Pons (tissue), 1 donor: ENCODE data around the gene DDX25.

Experiments
- DNase-seq: peaks from one replicate; pipeline ENCODE4 v3.0.0-alpha.2; 2016; ENCODE audit warnings: low spot score

DDX25 gene

GRCh38 chr11:125935618-125936199, 31.4 kb downstream of the DDX25 start:
- DNase-seq = no peak

GRCh38 chr11:125938418-125938817, 34.1 kb downstream of the DDX25 start:
- no peak for DNase-seq

DNA sequence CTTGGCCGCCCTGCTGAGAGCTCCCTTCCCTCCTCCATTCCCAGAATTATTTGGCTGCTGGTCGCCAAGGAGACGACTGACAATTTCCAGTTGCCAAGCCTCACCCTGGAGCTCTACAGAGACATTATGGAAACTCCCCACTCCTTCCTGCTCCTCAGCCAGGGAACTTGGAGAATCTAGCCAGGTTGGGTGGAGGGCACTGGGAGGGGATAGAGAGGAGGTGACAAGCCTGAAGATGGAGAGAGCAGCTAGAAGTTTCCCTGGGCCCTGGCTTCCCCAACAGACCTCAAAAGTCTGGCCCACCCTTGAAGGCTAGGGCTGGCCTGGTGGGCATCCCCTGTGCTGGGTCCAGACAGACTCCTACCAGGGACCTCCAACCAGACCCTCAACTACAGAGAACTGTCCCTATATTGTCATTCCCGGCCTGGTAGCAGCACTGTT, 34.8 kb downstream of the DDX25 start:
- DNase-seq = no peak

DNA sequence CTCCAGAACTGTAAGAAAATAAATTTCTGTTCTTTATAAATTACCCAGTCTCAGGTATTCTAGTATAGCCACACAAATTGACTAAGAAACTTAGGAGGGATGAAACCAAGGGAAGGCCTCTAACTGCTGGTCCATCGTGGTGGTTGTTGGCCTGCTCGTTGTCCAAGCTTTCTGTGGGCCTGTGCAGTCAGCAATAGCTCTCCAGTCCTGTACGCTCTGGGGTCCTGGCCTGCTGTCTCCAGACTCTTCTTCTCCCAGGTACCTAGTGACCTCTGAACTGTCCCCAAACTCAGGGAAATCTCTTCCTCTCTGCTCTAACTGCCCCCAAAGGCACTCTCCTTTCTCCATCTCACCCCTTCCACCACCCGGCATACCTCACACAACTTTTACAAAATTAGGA, 35.8 kb downstream of the DDX25 start:
- no peak for DNase-seq

- no peak for DNase-seq
Measured at GRCh38 chr11:125941267-125941618, 36.9 kb downstream of the DDX25 start.

- no peak for DNase-seq
Measured at GRCh38 chr11:125941619-125942611, 37.6 kb downstream of the DDX25 start.

DNA sequence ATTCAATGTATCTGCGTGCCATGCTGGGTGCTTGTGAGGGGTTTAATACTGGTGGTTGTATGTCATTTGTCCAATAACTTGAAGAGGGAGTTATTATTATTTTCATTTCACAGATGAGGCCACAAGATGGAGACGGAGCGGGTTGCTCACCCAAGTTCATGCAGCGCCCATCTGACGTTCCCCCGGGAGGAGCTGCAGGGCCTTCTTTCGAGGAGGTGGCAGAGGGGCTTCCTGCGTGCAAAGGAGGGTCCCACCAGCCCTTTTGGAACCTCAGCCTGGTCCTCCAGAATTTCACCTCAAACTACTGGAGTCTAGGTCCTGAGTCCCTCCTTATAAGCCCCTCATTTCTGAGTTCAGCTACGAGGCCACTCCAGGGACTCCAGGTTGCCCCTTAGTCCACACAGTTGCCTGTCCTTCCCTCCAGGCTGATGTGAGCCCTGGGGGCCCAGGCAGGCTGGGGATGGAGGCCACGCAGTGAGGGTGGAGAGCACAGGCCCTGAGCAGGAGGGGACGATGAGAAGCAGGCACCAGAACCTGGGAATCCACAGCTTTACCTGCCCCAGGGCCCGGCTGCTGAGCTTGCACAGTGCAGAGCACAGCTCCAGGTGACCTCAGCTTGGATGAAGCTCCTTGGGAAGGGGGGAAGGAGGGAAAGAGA, 38.6 kb downstream of the DDX25 start:
- DNase-seq = no peak

DNA sequence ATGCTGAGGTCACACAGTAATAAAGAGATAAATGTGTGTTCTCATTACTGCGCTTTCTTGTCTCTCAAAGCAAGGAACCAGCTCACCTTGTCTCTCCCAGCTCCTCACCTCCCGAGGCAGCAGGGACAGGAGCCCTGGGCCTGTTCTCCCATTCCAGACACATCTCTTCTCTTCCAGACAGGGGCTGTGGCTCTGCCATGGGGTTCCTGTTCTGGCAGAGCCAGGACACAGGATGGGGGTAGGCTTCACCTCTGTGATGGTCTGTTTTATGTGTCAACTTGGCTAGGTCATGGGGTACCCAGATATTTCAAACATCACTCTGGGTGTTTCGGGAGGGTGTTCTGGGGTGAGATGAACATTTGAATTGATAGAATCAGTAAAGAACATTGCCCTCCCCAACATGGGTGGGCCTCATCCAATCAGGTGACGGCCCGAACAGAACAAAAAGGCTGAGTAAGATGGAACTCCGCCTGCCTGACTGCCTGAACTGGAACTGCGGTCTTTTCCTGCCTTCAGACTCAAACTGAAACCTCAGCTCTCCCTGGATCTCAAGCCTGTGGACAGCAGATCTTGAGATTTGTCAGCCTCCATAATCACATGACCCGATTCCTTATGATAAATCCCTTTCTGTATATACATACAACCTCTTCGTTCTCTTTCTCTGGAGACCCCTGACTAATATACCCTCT, 39.5 kb downstream of the DDX25 start:
- no peak for DNase-seq

DNA sequence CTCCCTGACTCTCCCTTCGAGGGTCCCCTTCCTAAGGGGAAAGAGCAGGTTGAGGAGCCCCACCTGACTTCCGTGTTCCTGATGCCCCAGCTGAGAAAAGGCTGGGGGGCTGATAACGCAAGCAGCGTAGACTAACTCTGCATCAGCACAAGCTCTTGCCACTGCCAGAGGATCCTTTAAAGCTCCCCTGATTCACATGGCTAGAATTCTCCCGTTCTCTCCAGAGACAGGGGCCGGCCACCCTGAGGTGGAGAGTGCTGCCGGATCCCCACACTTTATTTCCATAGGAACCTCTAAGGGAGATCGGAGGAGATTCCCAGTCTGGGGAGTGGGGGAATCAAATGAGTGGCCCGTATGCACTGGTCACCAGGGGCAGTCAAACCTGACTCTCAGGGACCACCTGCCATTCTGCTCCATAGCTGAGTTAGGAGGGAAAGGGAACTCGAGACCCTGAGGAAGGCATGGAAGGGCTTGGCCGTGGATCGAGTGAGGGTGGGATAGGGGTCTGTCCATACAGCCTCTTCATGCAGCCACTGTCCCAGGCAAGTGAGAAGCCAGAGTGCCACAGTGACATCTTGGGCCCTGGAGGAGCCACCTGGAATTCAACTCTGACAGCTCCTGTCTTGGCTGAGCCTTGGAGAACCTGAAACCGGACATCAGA, 40.2 kb downstream of the DDX25 start:
- no peak for DNase-seq

GRCh38 chr11:125945011-125945796, 40.9 kb downstream of the DDX25 start:
- no peak for DNase-seq

DNA sequence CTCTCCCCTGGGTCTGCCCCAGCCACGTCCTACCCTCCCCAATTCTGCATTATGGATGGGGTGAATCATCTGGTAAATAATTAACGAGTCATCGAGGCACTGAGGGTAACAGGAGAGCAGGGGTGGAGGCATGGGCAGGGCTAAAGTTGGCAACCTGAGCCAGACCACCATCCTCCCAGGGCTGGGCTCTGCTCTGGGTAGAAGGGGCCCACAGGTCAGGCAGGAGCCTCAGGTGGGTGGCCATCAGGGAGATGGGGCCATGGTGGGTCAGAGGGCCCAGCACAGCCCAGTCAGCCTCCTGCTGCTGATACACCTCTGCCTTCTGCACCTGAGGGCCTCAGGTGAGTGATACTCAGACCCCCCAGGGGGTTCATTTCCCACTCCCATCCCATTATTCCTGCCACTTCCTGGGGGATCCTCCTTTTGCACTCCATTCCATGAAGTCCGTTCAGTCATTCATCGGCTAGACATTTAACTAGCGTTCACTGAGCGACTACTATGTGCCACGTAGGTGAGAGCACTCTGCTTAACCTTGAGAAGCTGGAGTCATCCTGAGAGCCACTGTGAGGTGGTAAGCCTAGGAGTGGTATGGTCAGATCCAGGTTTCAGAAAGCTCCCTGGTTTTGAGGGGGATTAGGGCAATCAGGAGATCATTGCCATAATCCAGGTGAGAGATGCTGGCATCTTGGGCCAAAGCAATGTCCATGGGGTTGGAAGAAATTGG, 41.7 kb downstream of the DDX25 start, which contains the start of gene VSIG10L2:
Gene VSIG10L2 (plus strand): TSS at position 248 of the 724 bp plus-strand sequence. CDS start 12 bp downstream, at position 260.
- DNase-seq = no peak

GRCh38 chr11:125946712-125947418, 42.6 kb downstream of the DDX25 start:
- no peak for DNase-seq

DNA sequence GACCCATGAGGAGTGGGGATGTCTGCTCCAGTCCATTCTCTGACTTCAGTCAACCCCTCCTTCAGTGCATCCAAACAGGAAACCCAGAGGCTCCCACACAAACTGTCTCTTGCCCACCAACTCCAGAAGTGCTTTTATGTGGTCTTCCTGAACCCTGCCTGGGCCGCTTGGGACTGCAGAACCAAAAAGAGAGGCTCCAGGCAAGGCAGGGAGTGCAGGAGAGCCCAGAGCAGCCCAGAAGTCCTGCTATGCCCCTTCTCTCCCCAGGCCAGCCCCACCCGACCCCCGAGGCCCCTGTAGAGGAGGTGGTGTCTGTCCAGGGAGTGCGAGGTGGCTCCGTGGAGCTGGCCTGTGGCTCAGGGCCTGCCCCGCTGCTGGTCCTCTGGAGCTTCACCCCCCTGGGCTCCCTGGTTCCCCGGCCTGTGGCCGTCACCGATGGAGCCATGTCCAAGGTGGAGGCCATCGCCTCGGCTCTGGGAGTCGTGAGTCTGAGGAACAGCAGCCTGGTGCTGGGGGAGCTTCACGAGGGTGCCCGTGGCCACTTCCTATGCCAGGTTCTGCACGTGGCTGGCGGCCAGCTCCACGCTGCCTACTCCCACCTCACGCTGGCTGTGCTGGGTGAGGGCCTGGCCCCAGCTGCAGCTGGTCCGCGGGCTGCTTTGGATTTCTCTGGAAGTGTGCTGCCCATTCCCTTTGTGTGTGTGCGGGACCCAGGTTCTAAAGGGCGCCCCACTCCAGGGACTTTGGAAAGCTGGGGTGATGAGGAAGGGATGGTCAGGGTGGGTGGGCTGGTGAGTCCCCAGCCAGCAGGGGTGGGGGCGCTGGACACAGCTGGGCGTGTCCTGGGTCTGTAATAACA, 43.3 kb downstream of the DDX25 start:
- DNase-seq = no peak

DNA sequence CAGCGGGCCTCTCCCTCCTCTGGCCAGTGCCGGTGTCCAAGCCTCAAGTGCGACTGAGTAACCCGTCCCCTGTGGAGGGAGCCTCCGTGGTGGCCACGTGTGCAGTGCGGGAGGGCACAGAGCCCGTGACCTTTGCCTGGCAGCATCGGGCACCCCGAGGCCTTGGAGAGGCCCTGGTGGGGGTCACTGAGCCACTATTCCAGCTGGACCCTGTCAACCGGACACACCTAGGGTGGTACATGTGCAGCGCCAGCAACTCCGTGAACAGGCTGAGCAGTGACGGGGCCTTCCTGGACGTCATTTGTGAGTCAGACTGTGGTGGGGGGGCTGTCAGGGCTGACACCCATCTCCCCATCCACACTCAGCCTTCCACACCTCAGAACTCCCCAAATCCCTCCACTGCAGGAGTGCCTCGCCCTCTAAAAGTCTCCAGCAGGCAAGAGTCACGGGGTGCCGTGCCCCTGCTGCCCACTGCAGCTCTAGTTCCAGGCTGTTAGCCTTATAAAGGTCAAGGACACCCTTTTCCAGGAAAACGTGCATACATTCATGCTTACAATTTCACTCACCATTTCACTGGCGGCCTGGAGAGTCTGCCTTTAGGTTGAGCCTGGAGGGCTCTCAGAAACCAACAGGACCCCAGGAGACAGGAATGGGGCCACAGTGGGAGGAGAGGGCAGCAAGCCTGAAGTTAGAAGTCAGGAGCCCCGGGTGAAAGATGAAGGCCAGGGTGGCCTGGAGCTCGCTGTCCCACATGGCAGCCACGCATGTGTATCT, 44.2 kb downstream of the DDX25 start:
- no peak for DNase-seq

DNA sequence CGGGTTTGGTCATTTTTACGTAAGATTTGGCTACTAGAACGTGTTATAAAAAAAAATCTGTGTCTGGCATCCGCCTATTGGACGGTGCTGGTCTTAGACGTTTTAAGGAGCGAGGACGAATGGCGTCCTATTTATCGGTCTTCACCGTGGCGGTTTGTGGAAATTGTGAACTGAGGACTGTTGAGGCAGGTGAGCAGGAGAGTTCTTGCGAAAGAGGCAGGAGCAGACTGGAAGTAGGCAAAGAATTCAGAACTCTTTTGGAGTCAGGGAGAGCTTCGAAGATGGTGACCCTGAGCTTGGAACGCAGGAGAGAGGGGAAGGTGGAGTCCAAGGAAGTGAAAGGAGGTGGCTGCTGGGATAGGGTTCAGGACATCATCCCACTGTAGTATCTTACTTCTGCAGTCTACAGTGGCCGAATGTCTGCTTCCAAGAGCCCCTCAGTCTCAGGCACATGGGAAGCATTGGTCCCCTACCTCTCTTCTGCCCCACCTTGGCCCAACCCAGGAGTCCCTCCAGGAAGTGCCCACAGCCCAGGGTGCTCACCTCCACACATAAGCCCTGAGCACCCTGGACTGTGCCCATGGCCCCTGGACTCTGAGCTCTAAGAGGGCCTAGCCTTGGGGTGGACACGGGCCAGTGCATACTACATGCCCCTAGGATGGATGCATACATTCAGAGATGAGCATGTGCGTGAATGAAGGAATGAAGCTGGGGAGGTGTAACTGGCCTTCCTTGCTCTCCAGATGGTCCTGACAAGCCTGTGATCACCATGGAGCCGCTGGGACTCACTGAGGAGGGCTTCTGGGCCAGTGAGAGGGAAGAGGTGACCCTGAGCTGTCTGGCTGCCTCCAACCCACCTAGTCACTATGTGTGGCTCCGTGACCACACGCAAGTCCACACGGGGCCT, 45.2 kb downstream of the DDX25 start:
- no peak for DNase-seq

DNA sequence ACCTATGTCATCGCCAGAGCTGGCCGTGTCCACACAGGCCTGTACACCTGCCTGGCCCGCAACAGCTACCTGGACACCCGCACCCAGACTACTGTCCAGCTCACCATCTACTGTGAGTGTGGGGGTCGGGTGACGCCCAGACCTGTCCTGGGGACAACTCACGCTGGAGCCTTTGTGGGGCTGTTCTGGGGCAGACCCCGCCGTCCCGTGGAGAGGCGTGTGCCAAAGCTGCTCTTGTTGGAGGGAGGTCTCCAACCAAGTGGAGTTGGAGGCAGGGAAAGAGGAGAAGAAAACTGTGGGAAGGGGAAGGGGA, 45.8 kb downstream of the DDX25 start:
- no peak for DNase-seq
